ENCODE results near the gene TCEANC. TPM values are rescaled to one million over a fixed set of nuclear protein-coding genes. Genes with fewer than 3 reads are reported as not detected.
"Not testable (repeated sequence)": the region's sequence is repeated elsewhere in the genome, so short reads cannot be mapped to it uniquely, and the experiment has no call there.

The TCEANC gene
- total RNA-seq, 2 donors from 2014 or later, result 1.8 to 3.6 TPM

DNA sequence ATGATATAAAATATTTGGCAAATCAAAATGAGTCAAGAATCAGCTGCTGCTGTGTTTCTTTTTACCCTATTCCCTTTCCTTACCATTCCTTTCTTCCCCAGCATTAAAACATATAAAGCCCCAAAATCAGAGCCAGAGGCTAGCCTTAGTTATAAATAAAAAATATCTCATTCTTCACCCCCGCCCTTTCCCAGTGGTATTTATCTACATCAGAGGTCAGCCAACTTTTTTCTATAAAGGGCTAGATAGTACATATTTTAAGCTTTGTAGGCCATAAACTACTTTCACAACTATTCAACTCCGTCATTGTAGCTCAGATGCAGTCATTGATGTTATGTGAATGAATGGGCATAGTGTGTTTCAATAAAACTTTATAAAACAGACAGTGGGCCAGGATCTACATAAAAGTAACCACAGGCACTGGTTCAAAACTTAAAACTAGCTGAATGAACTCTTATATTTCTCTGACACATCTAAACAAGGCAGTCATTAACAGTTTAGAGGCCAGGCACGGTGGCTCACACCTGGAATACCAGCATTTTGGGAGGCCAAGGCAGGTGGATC lies 30.5 kb upstream of the TCEANC start:
- Mint-ChIP-seq H3K4me1 (no peaks in the 10 kb centered on the region), H3K4me3 (no peak overlapping the region), H3K9me3 (peaks cover 57% of the 10 kb centered on the region), H3K36me3 (ENCODE audit: low read depth) (no peaks in the 10 kb centered on the region), H3K27ac (no peak overlapping the region), H3K27me3 (ENCODE audit: insufficient read depth) (no peaks in the 10 kb centered on the region)
- Histone ChIP-seq H3K4me1 (ENCODE audit: control insufficient read depth, insufficient read depth, low read length) (no peaks in the 10 kb centered on the region), H3K9ac (ENCODE audit: extremely low read depth, low read length, poor library complexity, severe bottlenecking) (no peak overlapping the region), H3K27ac (ENCODE audit: low read depth, low read length) (no peak overlapping the region), H3K4me3 (ENCODE audit: low read length) (no peak overlapping the region), H3K9me3 (ENCODE audit: control insufficient read depth, low read length) (no peaks in the 10 kb centered on the region), H3K27me3 (ENCODE audit: control insufficient read depth, insufficient read depth, low read length, poor library complexity, severe bottlenecking) (no peaks in the 10 kb centered on the region), H3K36me3 (ENCODE audit: control insufficient read depth, insufficient read depth, low read length) (no peaks in the 10 kb centered on the region)
- no peak for DNase-seq
- TF ChIP-seq, protein P1, sequence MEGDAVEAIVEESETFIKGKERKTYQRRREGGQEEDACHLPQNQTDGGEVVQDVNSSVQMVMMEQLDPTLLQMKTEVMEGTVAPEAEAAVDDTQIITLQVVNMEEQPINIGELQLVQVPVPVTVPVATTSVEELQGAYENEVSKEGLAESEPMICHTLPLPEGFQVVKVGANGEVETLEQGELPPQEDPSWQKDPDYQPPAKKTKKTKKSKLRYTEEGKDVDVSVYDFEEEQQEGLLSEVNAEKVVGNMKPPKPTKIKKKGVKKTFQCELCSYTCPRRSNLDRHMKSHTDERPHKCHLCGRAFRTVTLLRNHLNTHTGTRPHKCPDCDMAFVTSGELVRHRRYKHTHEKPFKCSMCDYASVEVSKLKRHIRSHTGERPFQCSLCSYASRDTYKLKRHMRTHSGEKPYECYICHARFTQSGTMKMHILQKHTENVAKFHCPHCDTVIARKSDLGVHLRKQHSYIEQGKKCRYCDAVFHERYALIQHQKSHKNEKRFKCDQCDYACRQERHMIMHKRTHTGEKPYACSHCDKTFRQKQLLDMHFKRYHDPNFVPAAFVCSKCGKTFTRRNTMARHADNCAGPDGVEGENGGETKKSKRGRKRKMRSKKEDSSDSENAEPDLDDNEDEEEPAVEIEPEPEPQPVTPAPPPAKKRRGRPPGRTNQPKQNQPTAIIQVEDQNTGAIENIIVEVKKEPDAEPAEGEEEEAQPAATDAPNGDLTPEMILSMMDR (conservative IDR thresholded peaks at IDR 0.05), result no peak
- WGBS, 2 experiments (ENCODE audit: insufficient coverage in 1 of 2, insufficient read length in 1 of 2), result 70 to 100% methylated on average over 1 of the region's 3 CpGs

GRCh38 chrX:13627306-13627705 lies 25.6 kb upstream of the TCEANC start:
- H3K27me3 ChIP-seq (ENCODE audit: control insufficient read depth, insufficient read depth, low read length, poor library complexity, severe bottlenecking), result no peaks in the 10 kb centered on the region
- Mint-ChIP-seq H3K4me1 (no peaks in the 10 kb centered on the region), H3K27ac (no peak overlapping the region), H3K4me3 (no peak overlapping the region), H3K36me3 (ENCODE audit: low read depth) (no peaks in the 10 kb centered on the region), H3K9me3 (peaks cover 63% of the 10 kb centered on the region), H3K27me3 (ENCODE audit: insufficient read depth) (no peaks in the 10 kb centered on the region)
- no peak for DNase-seq
- no peaks in the 10 kb centered on the region for H3K36me3 ChIP-seq (ENCODE audit: control insufficient read depth, insufficient read depth, low read length)
- no peak overlapping the region for H3K4me3 ChIP-seq (ENCODE audit: low read length)
- TF ChIP-seq, protein P1 (conservative IDR thresholded peaks at IDR 0.05), result no peak
- no peaks in the 10 kb centered on the region for H3K9me3 ChIP-seq (ENCODE audit: control insufficient read depth, low read length)
- no peaks in the 10 kb centered on the region for H3K4me1 ChIP-seq (ENCODE audit: control insufficient read depth, insufficient read depth, low read length)
- 90 to 92% methylated on average over 2 to 8 of the region's 8 CpGs for WGBS, 2 experiments (ENCODE audit: insufficient coverage in 1 of 2, insufficient read length in 1 of 2)
- no peak overlapping the region for H3K9ac ChIP-seq (ENCODE audit: extremely low read depth, low read length, poor library complexity, severe bottlenecking)
- no peak overlapping the region for H3K27ac ChIP-seq (ENCODE audit: low read depth, low read length)

GRCh38 chrX:13637224-13637623 lies 15.7 kb upstream of the TCEANC start:
- H3K4me3 Mint-ChIP-seq; H3K36me3 Mint-ChIP-seq (ENCODE audit: low read depth): not testable (repeated sequence)
- WGBS, 2 experiments (ENCODE audit: insufficient coverage in 1 of 2, insufficient read length in 1 of 2), result 94% methylated on average over 9 of the region's 9 CpGs; no CpG with 5 or more reads in 1 of the 2 experiments

GRCh38 chrX:13638021-13638420 lies 14.9 kb upstream of the TCEANC start:
- WGBS, 2 experiments (ENCODE audit: insufficient coverage in 1 of 2, insufficient read length in 1 of 2), result 100% methylated on average over 1 of the region's 1 CpG; no CpG with 5 or more reads in 1 of the 2 experiments
- H3K27ac ChIP-seq (ENCODE audit: low read depth, low read length), result no peak overlapping the region
- Mint-ChIP-seq H3K36me3 (ENCODE audit: low read depth) (no peaks in the 10 kb centered on the region), H3K27ac (no peak overlapping the region), H3K4me3 (no peak overlapping the region), H3K9me3 (peaks cover 70% of the 10 kb centered on the region), H3K4me1 (no peaks in the 10 kb centered on the region), H3K27me3 (ENCODE audit: insufficient read depth) (no peaks in the 10 kb centered on the region)
- H3K36me3 ChIP-seq (ENCODE audit: control insufficient read depth, insufficient read depth, low read length), result no peaks in the 10 kb centered on the region
- H3K9ac ChIP-seq (ENCODE audit: extremely low read depth, low read length, poor library complexity, severe bottlenecking), result no peak overlapping the region
- H3K4me3 ChIP-seq (ENCODE audit: low read length), result no peak overlapping the region
- H3K27me3 ChIP-seq (ENCODE audit: control insufficient read depth, insufficient read depth, low read length, poor library complexity, severe bottlenecking), result no peaks in the 10 kb centered on the region
- TF ChIP-seq, protein P1 (conservative IDR thresholded peaks at IDR 0.05), result no peak
- H3K9me3 ChIP-seq (ENCODE audit: control insufficient read depth, low read length), result peaks cover 8% of the 10 kb centered on the region
- DNase-seq, result no peak
- no peaks in the 10 kb centered on the region for H3K4me1 ChIP-seq (ENCODE audit: control insufficient read depth, insufficient read depth, low read length)

More at GRCh38 chrX:13637224-13637623, 15.7 kb upstream of the TCEANC start:
- not testable (repeated sequence) for H3K9ac ChIP-seq (ENCODE audit: extremely low read depth, low read length, poor library complexity, severe bottlenecking); H3K27me3 ChIP-seq (ENCODE audit: control insufficient read depth, insufficient read depth, low read length, poor library complexity, severe bottlenecking); H3K9me3 ChIP-seq (ENCODE audit: control insufficient read depth, low read length); H3K27ac Mint-ChIP-seq; DNase-seq; H3K36me3 ChIP-seq (ENCODE audit: control insufficient read depth, insufficient read depth, low read length); H3K4me1 Mint-ChIP-seq; H3K4me3 ChIP-seq (ENCODE audit: low read length); H3K27ac ChIP-seq (ENCODE audit: low read depth, low read length); H3K27me3 Mint-ChIP-seq (ENCODE audit: insufficient read depth); H3K4me1 ChIP-seq (ENCODE audit: control insufficient read depth, insufficient read depth, low read length)
- peaks cover 78% of the 10 kb centered on the region for H3K9me3 Mint-ChIP-seq

Measured in endodermal cell (in vitro differentiated cells).